ENCODE results near the gene TAOK1. TPM values are rescaled to one million over a fixed set of nuclear protein-coding genes. Genes with fewer than 3 reads are reported as not detected.
A peak's percentile ranks its signal among the peaks of the same experiment; 100 is the strongest.

The TAOK1 gene
- total RNA-seq, 1 donor from 2014 or later, result 89.1 TPM

DNA sequence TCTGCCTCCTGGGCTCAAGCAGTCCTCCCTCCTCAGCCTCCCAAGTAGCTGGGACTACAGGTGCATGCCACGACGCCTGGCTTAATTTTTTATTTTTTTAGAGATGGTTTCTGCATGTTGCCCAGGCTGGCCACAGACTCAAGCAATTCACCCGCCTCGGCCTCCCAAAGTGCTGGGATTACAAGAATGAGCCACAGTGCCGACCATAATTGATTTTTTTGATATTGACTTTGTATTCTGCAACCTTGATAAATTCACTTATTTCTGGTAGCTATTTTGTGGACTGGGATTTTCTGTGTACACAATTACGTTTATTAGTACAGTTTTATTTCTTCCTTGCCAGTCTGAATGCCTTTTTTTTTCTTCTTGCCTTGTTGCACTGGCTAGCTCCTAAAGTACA is 30.0 kb downstream of the TAOK1 start:
- Mint-ChIP-seq H3K4me3 (ENCODE audit: low read depth) (no peak overlapping the region), H3K9me3 (ENCODE audit: low read depth) (no peaks in the 10 kb centered on the region), H3K27ac (no peak overlapping the region), H3K27me3 (no peaks in the 10 kb centered on the region), H3K36me3 (ENCODE audit: insufficient read depth) (peaks cover 10% of the 10 kb centered on the region), H3K4me1 (ENCODE audit: low read depth) (peaks cover 1% of the 10 kb centered on the region)
- TF ChIP-seq, protein P1, sequence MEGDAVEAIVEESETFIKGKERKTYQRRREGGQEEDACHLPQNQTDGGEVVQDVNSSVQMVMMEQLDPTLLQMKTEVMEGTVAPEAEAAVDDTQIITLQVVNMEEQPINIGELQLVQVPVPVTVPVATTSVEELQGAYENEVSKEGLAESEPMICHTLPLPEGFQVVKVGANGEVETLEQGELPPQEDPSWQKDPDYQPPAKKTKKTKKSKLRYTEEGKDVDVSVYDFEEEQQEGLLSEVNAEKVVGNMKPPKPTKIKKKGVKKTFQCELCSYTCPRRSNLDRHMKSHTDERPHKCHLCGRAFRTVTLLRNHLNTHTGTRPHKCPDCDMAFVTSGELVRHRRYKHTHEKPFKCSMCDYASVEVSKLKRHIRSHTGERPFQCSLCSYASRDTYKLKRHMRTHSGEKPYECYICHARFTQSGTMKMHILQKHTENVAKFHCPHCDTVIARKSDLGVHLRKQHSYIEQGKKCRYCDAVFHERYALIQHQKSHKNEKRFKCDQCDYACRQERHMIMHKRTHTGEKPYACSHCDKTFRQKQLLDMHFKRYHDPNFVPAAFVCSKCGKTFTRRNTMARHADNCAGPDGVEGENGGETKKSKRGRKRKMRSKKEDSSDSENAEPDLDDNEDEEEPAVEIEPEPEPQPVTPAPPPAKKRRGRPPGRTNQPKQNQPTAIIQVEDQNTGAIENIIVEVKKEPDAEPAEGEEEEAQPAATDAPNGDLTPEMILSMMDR (IDR thresholded peaks at IDR 0.05; ENCODE audit: unreplicated experiment), result no peak
- DNase-seq (ENCODE audit: low spot score, unreplicated experiment), result no peak

DNA sequence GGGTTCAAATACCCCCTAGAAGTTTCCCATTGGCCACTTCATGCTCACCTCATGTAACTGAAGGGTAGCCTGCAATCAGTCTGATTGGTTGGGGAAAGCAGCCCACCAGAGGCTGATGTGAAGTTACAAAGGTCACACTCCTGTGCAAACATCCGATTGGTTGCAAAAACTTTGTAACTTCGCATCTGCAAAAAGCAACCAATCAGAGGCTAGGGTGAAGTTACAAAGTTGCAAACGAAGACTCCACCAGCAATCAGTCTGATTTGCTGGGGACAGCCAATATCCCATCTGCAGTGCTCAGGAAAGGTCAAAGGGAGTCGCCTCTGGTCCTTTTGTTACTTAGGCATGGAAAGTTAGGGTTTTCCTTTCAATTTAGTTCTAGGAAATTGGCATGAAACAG is 40.1 kb downstream of the TAOK1 start:
- H3K27me3 Mint-ChIP-seq, result no peaks in the 10 kb centered on the region
- no peak overlapping the region for H3K27ac Mint-ChIP-seq
- peaks cover 26% of the 10 kb centered on the region for H3K36me3 Mint-ChIP-seq (ENCODE audit: insufficient read depth)
- H3K9me3 Mint-ChIP-seq (ENCODE audit: low read depth), result peaks cover 6% of the 10 kb centered on the region
- no peaks in the 10 kb centered on the region for H3K4me1 Mint-ChIP-seq (ENCODE audit: low read depth)
- no peak for DNase-seq (ENCODE audit: low spot score, unreplicated experiment)
- TF ChIP-seq, protein P1 (IDR thresholded peaks at IDR 0.05; ENCODE audit: unreplicated experiment), result no peak
- no peak overlapping the region for H3K4me3 Mint-ChIP-seq (ENCODE audit: low read depth)

- Mint-ChIP-seq H3K36me3 (ENCODE audit: insufficient read depth) (peaks cover 13% of the 10 kb centered on the region), H3K27ac (peak overlapping the region; percentile 81), H3K4me1 (ENCODE audit: low read depth) (peaks cover 2% of the 10 kb centered on the region), H3K9me3 (ENCODE audit: low read depth) (no peaks in the 10 kb centered on the region), H3K4me3 (ENCODE audit: low read depth) (no peak overlapping the region), H3K27me3 (no peaks in the 10 kb centered on the region)
- DNase-seq (ENCODE audit: low spot score, unreplicated experiment), result no peak
- TF ChIP-seq, protein P1 (IDR thresholded peaks at IDR 0.05; ENCODE audit: unreplicated experiment), result no peak
These were observed 43.4 kb downstream of the TAOK1 start for GRCh38 chr17:29433541-29433940.

DNA sequence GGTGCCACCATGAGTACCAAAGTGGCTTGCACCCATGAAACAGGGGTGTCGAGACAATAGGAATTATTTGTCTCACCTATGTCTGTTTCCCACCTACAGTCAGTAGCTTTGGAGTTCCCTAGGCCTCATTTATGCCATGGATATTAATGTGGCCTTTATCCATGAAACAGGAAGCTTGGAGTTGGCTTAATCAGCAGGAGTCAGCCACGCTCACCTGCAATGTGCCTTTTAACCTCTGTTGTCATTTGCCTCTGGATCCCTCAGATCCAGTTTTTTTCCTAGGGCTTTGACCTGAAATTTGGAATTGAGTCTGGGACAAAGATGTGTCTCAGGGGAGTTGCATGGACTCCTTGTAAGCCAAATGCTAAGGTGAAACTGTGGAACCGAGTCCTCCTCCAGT is 44.4 kb downstream of the TAOK1 start:
- H3K4me1 Mint-ChIP-seq (ENCODE audit: low read depth), result peaks cover 2% of the 10 kb centered on the region
- TF ChIP-seq, protein P1 (IDR thresholded peaks at IDR 0.05; ENCODE audit: unreplicated experiment), result no peak
- peaks cover 8% of the 10 kb centered on the region for H3K36me3 Mint-ChIP-seq (ENCODE audit: insufficient read depth)
- H3K27ac Mint-ChIP-seq, result no peak overlapping the region
- no peaks in the 10 kb centered on the region for H3K27me3 Mint-ChIP-seq
- H3K9me3 Mint-ChIP-seq (ENCODE audit: low read depth), result no peaks in the 10 kb centered on the region
- no peak for DNase-seq (ENCODE audit: low spot score, unreplicated experiment)
- H3K4me3 Mint-ChIP-seq (ENCODE audit: low read depth), result no peak overlapping the region

- Mint-ChIP-seq H3K36me3 (ENCODE audit: insufficient read depth) (peaks cover 9% of the 10 kb centered on the region), H3K4me3 (ENCODE audit: low read depth) (no peak overlapping the region), H3K27ac (no peak overlapping the region), H3K27me3 (no peaks in the 10 kb centered on the region), H3K4me1 (ENCODE audit: low read depth) (peaks cover 12% of the 10 kb centered on the region), H3K9me3 (ENCODE audit: low read depth) (no peaks in the 10 kb centered on the region)
- TF ChIP-seq, protein P1 (IDR thresholded peaks at IDR 0.05; ENCODE audit: unreplicated experiment), result no peak
- no peak for DNase-seq (ENCODE audit: low spot score, unreplicated experiment)
These were observed 52.3 kb downstream of the TAOK1 start for GRCh38 chr17:29442451-29442850.

All from progenitor cell of endocrine pancreas (in vitro differentiated cells).